HG03175 (cell line): Measurements from ENCODE around the gene FES.
"Not testable (repeated sequence)": the region's sequence is repeated elsewhere in the genome, so short reads cannot be mapped to it uniquely, and the experiment has no call there.

ENCODE experiments used
- ATAC-seq: cut with Tn5 transposase; IDR thresholded peaks from one replicate; pipeline ENCODE4 v1.9.1; 2021; ENCODE audit warnings: mild to moderate bottlenecking, moderate library complexity; ENCODE audit not compliant: unreplicated experiment

Gene FES

GRCh38 chr15:90928106-90928505 is 43.8 kb downstream of the FES start:
- not testable (repeated sequence) for ATAC-seq

GRCh38 chr15:90929246-90930019 is 45.1 kb downstream of the FES start:
- no peak for ATAC-seq

DNA sequence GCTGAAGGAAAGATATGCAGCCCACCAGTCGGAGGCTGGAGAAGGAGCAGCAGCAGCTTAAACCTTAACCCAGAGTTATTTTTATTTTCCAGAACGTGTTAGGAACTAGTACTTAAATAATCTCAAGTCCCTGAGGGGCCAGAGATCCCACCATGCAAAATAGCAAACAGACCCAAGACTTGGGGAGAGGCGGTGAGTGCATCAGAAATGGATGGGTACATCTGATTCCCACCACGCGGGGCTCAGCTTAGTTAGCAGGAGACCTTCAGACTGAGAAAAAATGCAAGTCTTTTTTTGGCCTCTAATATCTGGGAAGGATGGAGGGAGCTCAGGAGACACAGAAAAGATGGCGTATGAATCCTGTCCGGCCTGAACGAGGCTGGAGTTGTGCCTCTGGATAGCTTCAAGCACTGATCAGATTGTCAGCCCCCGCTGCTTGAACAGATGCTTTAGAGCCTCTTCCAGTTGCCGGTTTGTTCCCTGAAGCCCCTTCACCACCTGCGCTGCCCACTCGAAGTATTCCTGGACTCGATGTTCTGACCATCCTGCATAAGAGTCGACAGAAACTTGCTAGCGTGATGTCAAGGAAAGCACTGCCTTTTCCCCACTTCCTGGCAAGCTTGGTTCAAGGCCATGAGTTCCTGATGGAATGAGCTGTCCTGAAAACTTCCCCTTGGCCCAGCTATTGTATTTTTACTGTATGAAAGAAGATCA is 46.7 kb downstream of the FES start:
- ATAC-seq, result no peak

GRCh38 chr15:90931575-90931827 is 47.2 kb downstream of the FES start:
- no peak for ATAC-seq

DNA sequence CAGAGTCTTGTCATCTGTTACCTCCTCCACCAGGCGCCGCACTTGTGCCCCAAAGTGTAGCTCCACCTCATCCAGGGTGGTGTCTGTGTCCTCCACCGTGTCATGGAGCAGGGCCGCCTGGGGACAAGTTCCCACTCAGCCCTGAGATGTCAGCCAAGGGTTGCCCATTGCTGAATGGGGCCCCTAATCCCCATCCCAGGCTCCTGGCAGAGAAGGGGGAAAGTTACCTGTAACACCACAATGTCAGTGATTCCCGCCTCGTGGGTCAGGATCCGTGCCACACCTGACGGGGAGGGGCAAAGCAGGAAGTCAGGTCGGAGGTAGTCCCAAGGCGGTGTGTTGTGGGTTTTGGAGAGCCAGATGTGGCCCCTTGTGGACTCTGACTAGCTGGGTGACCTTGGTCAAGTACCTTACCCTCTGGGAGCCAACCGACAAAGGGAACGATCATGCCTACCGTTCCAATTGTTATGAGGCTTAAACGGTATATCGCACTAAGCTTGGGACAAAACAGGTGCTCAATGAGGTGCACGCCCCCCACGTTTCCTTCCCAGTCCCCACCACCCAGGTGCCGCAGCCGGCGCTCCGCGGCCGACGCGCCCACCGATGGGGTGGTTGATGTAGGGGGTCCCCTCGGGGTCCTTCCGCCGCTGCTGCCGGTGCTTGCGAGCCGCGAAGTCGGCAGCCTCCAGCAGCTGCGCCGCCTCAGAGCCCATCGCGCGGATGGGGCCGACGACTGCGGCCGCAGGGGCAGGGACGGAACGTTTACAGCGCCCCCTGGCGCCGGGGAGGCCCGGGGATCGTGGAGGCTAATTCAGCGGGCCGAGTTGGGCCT is 47.7 kb downstream of the FES start, which contains the start of gene HDDC3:
TSS of gene HDDC3 (minus strand) at position 722 of the 832 bp plus-strand sequence. CDS start at position 713, 9 bp downstream.
- peak; percentile 56 for ATAC-seq

GRCh38 chr15:90932660-90932991 is 48.3 kb downstream of the FES start:
- no peak for ATAC-seq

DNA sequence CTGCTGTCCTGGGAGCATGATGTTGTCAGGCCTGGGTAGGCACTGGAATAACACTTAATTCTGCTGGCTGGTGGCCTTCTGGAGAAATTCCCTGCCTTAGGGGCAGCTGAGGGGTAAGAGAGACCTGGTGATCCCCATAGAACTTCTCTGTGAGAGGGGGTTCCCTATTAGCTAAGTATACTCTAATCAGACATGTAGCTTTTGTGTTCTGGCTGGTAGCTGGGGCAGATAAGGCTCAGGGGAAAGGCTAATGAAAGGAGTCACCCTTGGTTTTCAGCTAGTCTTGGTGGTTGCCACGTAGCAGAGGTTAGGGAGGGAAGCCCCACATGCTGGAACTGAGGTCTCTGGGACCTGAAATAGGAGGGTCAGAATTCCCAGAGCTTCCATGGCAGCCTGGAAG is 49.0 kb downstream of the FES start:
- ATAC-seq, result no peak

- peak; percentile 28 for ATAC-seq
Measured at GRCh38 chr15:90934256-90934948, 50.1 kb downstream of the FES start.

DNA sequence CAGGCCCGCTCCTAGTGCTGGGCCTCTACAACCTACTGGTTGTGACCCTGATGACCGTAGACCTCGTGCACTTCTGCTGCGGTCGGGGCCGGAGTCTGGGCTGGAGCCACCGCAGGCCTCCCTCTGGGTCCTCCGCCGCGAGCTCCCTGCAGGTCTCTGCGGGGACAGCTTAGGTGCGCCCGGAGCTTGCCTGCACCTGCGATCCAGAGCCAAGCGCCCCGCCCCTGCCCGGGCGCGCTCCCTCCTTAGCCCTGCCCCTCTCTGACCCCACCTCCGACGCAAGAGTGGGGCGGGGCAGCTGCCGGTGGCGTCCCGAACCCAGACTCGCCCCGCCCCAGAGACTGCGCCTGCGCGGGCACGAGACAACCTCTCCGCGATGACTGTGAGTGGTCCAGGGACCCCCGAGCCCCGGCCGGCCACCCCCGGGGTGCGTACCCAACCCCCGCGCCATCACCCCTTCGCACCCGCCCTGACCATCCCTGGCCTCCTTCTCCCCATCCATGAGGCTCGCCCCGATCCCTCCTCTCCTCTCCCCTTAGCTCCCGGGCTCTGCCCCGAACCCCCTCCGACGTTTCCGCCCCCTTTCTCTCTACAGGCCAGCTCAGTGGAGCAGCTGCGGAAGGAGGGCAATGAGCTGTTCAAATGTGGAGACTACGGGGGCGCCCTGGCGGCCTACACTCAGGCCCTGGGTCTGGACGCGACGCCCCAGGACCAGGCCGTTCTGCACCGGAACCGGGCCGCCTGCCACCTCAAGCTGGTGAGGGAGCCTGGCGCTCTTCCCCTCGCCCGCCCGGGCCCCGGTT is 50.8 kb downstream of the FES start, which contains the start of gene UNC45A:
TSS of gene UNC45A (plus strand) at position 337 of the 803 bp plus-strand sequence. CDS start at position 377, 40 bp downstream.
- ATAC-seq, result peak; percentile 67

GRCh38 chr15:90936823-90937222 is 52.5 kb downstream of the FES start:
- no peak for ATAC-seq

DNA sequence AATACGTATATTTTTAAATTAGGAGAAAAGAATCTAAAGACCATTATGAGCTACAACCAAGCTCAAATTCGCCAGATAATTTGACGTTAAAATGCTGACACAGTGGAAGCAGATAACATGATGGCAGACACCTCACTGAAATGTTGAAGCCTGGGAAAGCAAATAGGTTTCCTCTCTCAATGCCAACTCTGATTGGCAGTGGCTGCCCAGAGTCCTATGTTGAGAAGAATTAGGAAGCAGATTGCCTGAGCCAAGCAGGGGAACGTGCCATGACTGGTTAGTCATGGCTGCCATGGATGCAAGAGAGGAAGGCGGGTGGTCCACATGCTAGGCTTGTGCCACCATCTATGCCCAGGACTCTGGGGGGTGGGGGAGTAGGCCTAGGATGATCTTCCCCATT is 54.0 kb downstream of the FES start:
- no peak for ATAC-seq

GRCh38 chr15:90939756-90940155 is 55.5 kb downstream of the FES start:
- ATAC-seq, result no peak

DNA sequence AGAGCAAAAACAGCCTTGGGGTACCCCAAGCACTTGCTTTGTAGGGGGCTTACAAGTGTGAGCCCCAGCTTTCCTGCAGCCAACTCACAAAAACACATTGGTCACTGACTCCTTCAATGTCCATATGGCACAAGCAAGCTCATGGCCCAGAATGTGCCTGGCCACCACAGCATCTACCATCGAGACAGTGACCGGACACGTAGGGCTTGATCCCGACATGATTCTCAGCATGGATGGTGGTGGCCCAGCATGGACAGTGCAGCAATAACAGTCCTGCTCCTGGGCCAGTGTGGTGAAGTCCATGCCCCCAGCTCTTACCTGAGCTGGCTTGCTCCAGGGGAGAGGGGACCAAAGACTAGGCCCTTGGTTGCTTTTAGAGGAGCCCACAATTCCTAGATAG is 56.7 kb downstream of the FES start:
- no peak for ATAC-seq

DNA sequence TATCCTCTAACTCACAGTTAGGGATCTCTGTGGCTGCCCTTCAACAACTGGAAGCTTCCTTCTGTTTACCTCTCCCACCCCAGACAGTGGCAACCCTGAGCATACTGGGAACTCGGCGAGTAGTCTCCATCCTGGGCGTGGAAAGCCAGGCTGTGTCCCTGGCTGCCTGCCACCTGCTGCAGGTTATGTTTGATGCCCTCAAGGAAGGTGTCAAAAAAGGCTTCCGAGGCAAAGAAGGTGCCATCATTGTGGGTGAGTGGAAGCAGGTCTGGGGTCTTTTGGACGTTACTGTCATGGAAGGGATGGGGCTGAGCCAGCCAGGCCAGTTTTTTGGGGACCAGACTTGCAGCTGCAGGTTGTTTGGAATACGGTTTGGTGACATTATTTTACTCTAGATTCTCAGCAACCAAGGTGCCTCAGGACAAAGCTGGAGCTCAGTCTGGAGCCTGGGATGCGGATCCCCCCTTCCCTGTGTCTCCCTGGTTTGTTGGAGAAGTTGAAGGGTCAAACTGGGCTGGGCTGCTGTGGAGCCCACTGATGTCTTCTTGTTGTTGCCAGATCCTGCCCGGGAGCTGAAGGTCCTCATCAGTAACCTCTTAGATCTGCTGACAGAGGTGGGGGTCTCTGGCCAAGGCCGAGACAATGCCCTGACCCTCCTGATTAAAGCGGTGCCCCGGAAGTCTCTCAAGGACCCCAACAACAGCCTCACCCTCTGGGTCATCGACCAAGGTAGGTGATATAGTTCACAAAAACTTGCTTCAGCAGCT is 58.2 kb downstream of the FES start:
- ATAC-seq, result no peak

GRCh38 chr15:90945091-90945490 is 60.8 kb downstream of the FES start:
- no peak for ATAC-seq
